Activated naive CD4-positive, alpha-beta T cell treated with anti-CD3 and anti-CD28 coated beads, Interleukin-2, amount 10 ng/mL, durations not matched to agents 7 days and 5 days (primary cell): ENCODE data around the gene CXCL3.

Experiments used
- CTCF ChIA-PET: fragments of 350-600 bp; sonication (Branson Sonifier 250); formaldehyde crosslinking; loops from one replicate; lab custom pipeline; 2021; ENCODE audit warnings: antibody characterized with exemption; lab: Charles Lee
- DNase-seq: peaks from one replicate; pipeline ENCODE4 v3.0.0-alpha.2; 2020
- H3K27ac Mint-ChIP-seq: one replicate; pipeline ENCODE4 v1.8.0; 2021; ENCODE audit warnings: mild to moderate bottlenecking, moderate library complexity, mixed read lengths
- H3K27me3 Mint-ChIP-seq: one replicate; pipeline ENCODE4 v1.8.0; 2021; ENCODE audit warnings: mild to moderate bottlenecking, mixed read lengths
- H3K36me3 Mint-ChIP-seq: one replicate; pipeline ENCODE4 v1.8.0; 2021; ENCODE audit warnings: mixed read lengths
- H3K4me1 Mint-ChIP-seq: one replicate; pipeline ENCODE4 v1.8.0; 2021; ENCODE audit warnings: mixed read lengths
- H3K4me3 Mint-ChIP-seq: one replicate; pipeline ENCODE4 v1.8.0; 2021; ENCODE audit warnings: mild to moderate bottlenecking, moderate library complexity, mixed read lengths
- H3K9me3 Mint-ChIP-seq: one replicate; pipeline ENCODE4 v1.8.0; 2021; ENCODE audit warnings: mixed read lengths

CXCL3 gene

GRCh38 chr4:73989031-73989430, 49.5 kb downstream of the CXCL3 start:
- no peaks in the 10 kb centered on the region for H3K36me3 Mint-ChIP-seq
- H3K9me3 Mint-ChIP-seq = no peaks in the 10 kb centered on the region
- no peak for DNase-seq
- no peak overlapping the region for H3K27ac Mint-ChIP-seq
- no peaks in the 10 kb centered on the region for H3K4me1 Mint-ChIP-seq
- CTCF ChIA-PET = no interaction called here
- H3K4me3 Mint-ChIP-seq = no peak overlapping the region
- H3K27me3 Mint-ChIP-seq = peaks cover 3% of the 10 kb centered on the region

- CTCF ChIA-PET = no interaction called here
- Mint-ChIP-seq H3K36me3 (no peaks in the 10 kb centered on the region), H3K27me3 (peaks cover 3% of the 10 kb centered on the region), H3K4me3 (no peak within 1 kb of the TSS), H3K9me3 (no peaks in the 10 kb centered on the region), H3K27ac (no peak within 1 kb of the TSS), H3K4me1 (no peaks in the 10 kb centered on the region)
- DNase-seq = no peak
Measured at GRCh38 chr4:73988061-73988460, 50.4 kb downstream of the CXCL3 start, which contains the start of gene PPBP. Gene PPBP, minus strand, starts transcription at chr4:73988190. Its CDS starts 87 bp downstream, at chr4:73988103.
